ENCODE measurements around the gene RND3. TPM values are rescaled to one million over a fixed set of nuclear protein-coding genes. Genes with fewer than 3 reads are reported as not detected.

The RND3 gene
- total and polyA plus RNA-seq, 10 of the 15 experiments (the other 5 are each of a cell fraction or from before 2014, with no cell fraction given), result 0.38 to 18.3 (median 0.93) TPM

- SMC1A ChIA-PET (ENCODE audit: uncharacterized antibody, unreplicated experiment), result interaction anchor here (1.2 to 1.6 kb wide), 2 partner anchors 17 to 28 kb away, joined by 3 to 7 read pairs; no protein-coding TSS in a partner anchor
- WGBS (ENCODE audit: insufficient coverage, insufficient replicate concordance, low lambda C conversion rate, missing lambda C conversion rate), result 2% methylated on average over 2 of the region's 2 CpGs
- FAIRE-seq, result no peak
These were observed 46.2 kb downstream of the RND3 start for GRCh38 chr2:150441226-150441625.

GRCh38 chr2:150438654-150439053, 48.8 kb downstream of the RND3 start:
- ChIA-PET POLR2A (no interaction called here), SMC1A (ENCODE audit: uncharacterized antibody, unreplicated experiment) (interaction anchor here (1.0 to 1.2 kb wide), 2 partner anchors 11 to 172 kb away, joined by 3 read pairs; no protein-coding TSS in a partner anchor)
- no peaks in the 10 kb centered on the region for H3K27me3 ChIP-seq (replicated peaks in 1 of 2; ENCODE audit: control insufficient read depth in 2 of 2, insufficient read depth in 2 of 2, low read length in 1 of 2)

More at GRCh38 chr2:150441226-150441625, 46.2 kb downstream of the RND3 start:
- in situ Hi-C loops (cut with MboI) (no loop called here), intact Hi-C loops (cut with micrococcal nuclease; ENCODE audit: unreplicated experiment) (no loop called here)
- ATAC-seq (no peak), DNase-seq (ENCODE audit: low read depth, low spot score) (no peak)
- no peak overlapping the region for H2AFZ ChIP-seq (ENCODE audit: control insufficient read depth, low read depth, low read length)
- CTCF ChIA-PET, result interaction anchor here (0.7 to 1.2 kb wide), 2 partner anchors 16 to 812 kb away, joined by 3 read pairs; no protein-coding TSS in a partner anchor
- RAD21 ChIA-PET (ENCODE audit: unreplicated experiment), result no interaction called here
- no peak overlapping the region for H3K9ac ChIP-seq (ENCODE audit: control insufficient read depth, insufficient read depth, low read length)
- no peak overlapping the region for H3K27ac ChIP-seq (ENCODE audit: control insufficient read depth, insufficient read depth)
- POLR2A ChIA-PET, result no interaction called here
- no peaks in the 10 kb centered on the region for H3K27me3 ChIP-seq (replicated peaks in 1 of 2; ENCODE audit: control insufficient read depth in 2 of 2, insufficient read depth in 2 of 2, low read length in 1 of 2)
- BruUV-seq (replicated peaks), result no TSS peak
- TF ChIP-seq SMAD1 (IDR thresholded peaks at IDR 0.05; ENCODE audit: low read depth, partially characterized antibody) (no peak), TAF1 (IDR thresholded peaks at IDR 0.05; ENCODE audit: borderline replicate concordance, low read depth, low read length) (no peak), POLR2AphosphoS5 (IDR thresholded peaks at IDR 0.05; ENCODE audit: low read length) (no peak)
- H3K4me3 ChIP-seq, result no peak overlapping the region
- H3K9me3 ChIP-seq (replicated peaks; ENCODE audit: control insufficient read depth, insufficient read depth, low read length), result no peaks in the 10 kb centered on the region
- H3K36me3 ChIP-seq (ENCODE audit: control insufficient read depth in 2 of 2, insufficient read depth in 2 of 2, low read length in 1 of 2), result no peaks in the 10 kb centered on the region
- H3K79me2 ChIP-seq (ENCODE audit: control insufficient read depth, insufficient read depth, low read length), result no peaks in the 10 kb centered on the region
- no peaks in the 10 kb centered on the region for H3K4me1 ChIP-seq (ENCODE audit: control insufficient read depth, insufficient read depth, low read length)
- no peak overlapping the region for H3K4me2 ChIP-seq (ENCODE audit: control insufficient read depth, insufficient read depth)
- no peaks in the 10 kb centered on the region for H4K20me1 ChIP-seq (ENCODE audit: control insufficient read depth, insufficient read depth)

More at GRCh38 chr2:150438654-150439053, 48.8 kb downstream of the RND3 start:
- FAIRE-seq (no peak), DNase-seq (ENCODE audit: low read depth, low spot score) (no peak), ATAC-seq (no peak)
- no peak overlapping the region for H2AFZ ChIP-seq (ENCODE audit: control insufficient read depth, low read depth, low read length)
- H3K4me1 ChIP-seq (ENCODE audit: control insufficient read depth, insufficient read depth, low read length), result no peaks in the 10 kb centered on the region
- CTCF ChIA-PET, result no interaction called here
- H3K9me3 ChIP-seq (replicated peaks; ENCODE audit: control insufficient read depth, insufficient read depth, low read length), result no peaks in the 10 kb centered on the region
- no peaks in the 10 kb centered on the region for H4K20me1 ChIP-seq (ENCODE audit: control insufficient read depth, insufficient read depth)
- RAD21 ChIA-PET (ENCODE audit: unreplicated experiment), result no interaction called here
- H3K4me2 ChIP-seq (ENCODE audit: control insufficient read depth, insufficient read depth), result no peak overlapping the region
- no peaks in the 10 kb centered on the region for H3K36me3 ChIP-seq (ENCODE audit: control insufficient read depth in 2 of 2, insufficient read depth in 2 of 2, low read length in 1 of 2)
- BruUV-seq (replicated peaks), result no TSS peak
- in situ Hi-C loops (cut with MboI), result no loop called here
- 3% methylated on average over 2 of the region's 2 CpGs for WGBS (ENCODE audit: insufficient coverage, insufficient replicate concordance, low lambda C conversion rate, missing lambda C conversion rate)
- no peak for TF ChIP-seq HDGF (IDR thresholded peaks at IDR 0.05)
- TF ChIP-seq IRF4 (IDR thresholded peaks at IDR 0.05; ENCODE audit: low read depth, low read length), result no peak
- TF ChIP-seq RELB (IDR thresholded peaks at IDR 0.05; ENCODE audit: low read depth), result no peak
- no peak for TF ChIP-seq SREBF2 (IDR thresholded peaks at IDR 0.05; ENCODE audit: low read length)
- no peak for TF ChIP-seq TCF12 (IDR thresholded peaks at IDR 0.05; ENCODE audit: low read depth, low read length)
- TF ChIP-seq JUNB (IDR thresholded peaks at IDR 0.05), result no peak
- no peak overlapping the region for H3K27ac ChIP-seq (ENCODE audit: control insufficient read depth, insufficient read depth)
- intact Hi-C loops (cut with micrococcal nuclease; ENCODE audit: unreplicated experiment), result no loop called here
- no peak overlapping the region for H3K4me3 ChIP-seq
- H3K79me2 ChIP-seq (ENCODE audit: control insufficient read depth, insufficient read depth, low read length), result no peaks in the 10 kb centered on the region
- H3K9ac ChIP-seq (ENCODE audit: control insufficient read depth, insufficient read depth, low read length), result no peak overlapping the region
